Activated T-helper 1 cell treated with anti-CD3 and anti-CD28 coated beads, Interleukin-12 subunit alpha, Interleukin-12 subunit beta, Interleukin-2, Interleukin-4 antibody, amounts not matched to agents 30 ng/mL and 10 ng/mL and 1 ng/mL, durations not matched to agents 14 hours and 24 hours and 36 hours (primary cell): ENCODE results near the gene TBP. TPM values are rescaled to one million over a fixed set of nuclear protein-coding genes. Genes with fewer than 3 reads are reported as not detected.
"Not testable (repeated sequence)": the region's sequence is repeated elsewhere in the genome, so short reads cannot be mapped to it uniquely, and the experiment has no call there.

Experiments
- DNase-seq: peaks from one replicate; pipeline ENCODE4 v3.0.0; 2021; ENCODE audit warnings: low spot score
- H3K27ac Mint-ChIP-seq: one replicate; pipeline ENCODE4 v1.8.0; 2021; ENCODE audit warnings: mild to moderate bottlenecking, mixed read lengths
- H3K27me3 Mint-ChIP-seq: one replicate; pipeline ENCODE4 v1.8.0; 2022; ENCODE audit warnings: mild to moderate bottlenecking, moderate library complexity, mixed read lengths; ENCODE audit not compliant: insufficient read depth
- H3K36me3 Mint-ChIP-seq: one replicate; pipeline ENCODE4 v1.8.0; 2021; ENCODE audit warnings: low read depth, mixed read lengths
- H3K4me1 Mint-ChIP-seq: one replicate; pipeline ENCODE4 v1.8.0; 2021; ENCODE audit warnings: low read depth, mixed read lengths
- H3K4me3 Mint-ChIP-seq: one replicate; pipeline ENCODE4 v1.8.0; 2021; ENCODE audit warnings: mild to moderate bottlenecking, moderate library complexity, mixed read lengths
- H3K9me3 Mint-ChIP-seq: one replicate; pipeline ENCODE4 v1.8.0; 2021; ENCODE audit warnings: mixed read lengths
- intact Hi-C: fragments of 100-400 bp; cut with micrococcal nuclease; formaldehyde crosslinking; loops from one replicate; pipeline ENCODE4 v1.15.1; 2024
- total RNA-seq: library from RNA; stranded (reverse); gene quantifications from 2 replicates; pipeline ENCODE4 v1.2.3, GENCODE V29; 2022

TBP gene
- 27.8 and 29.6 TPM in 2 replicates for total RNA-seq

- DNase-seq = peak; percentile 96
- H3K27ac Mint-ChIP-seq = no peak within 1 kb of the TSS
- peaks cover 34% of the 10 kb centered on the region for H3K4me1 Mint-ChIP-seq
- H3K9me3 Mint-ChIP-seq = no peaks in the 10 kb centered on the region
- H3K4me3 Mint-ChIP-seq = no peak within 1 kb of the TSS
- no peaks in the 10 kb centered on the region for H3K27me3 Mint-ChIP-seq
- H3K36me3 Mint-ChIP-seq = peaks cover 17% of the 10 kb centered on the region
- intact Hi-C loops = loop anchor here (1.0 kb wide), 6 partner anchors 30 to 852 kb away; partner anchors contain the start of genes C6orf120, DYNLT2, ERMARD and FAM120B
Measured at GRCh38 chr6:170554013-170554795, at the start of gene TBP. TSS of gene TBP (plus strand) at chr6:170554369. CDS start at chr6:170557030, 2,661 bp downstream.

DNA sequence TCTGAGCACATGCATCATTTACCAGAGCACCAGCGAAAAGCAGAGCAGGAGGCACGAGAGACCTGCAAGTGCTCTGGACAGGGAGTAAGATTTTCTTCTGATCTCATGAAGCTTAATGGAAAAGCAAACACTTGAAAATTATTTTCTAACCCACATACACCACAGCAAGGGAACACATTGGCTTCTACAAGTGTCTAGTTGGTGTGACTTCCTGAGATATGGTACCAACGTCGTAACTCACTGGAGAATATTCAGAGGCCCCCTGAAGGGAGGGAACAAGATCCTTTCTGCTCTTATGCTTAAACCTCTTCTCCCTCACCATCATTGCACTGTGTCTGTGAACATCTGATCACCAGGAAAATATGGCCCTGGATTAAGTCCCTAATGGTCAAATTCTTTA is 49.7 kb upstream of the TBP start:
- no peak for DNase-seq

DNA sequence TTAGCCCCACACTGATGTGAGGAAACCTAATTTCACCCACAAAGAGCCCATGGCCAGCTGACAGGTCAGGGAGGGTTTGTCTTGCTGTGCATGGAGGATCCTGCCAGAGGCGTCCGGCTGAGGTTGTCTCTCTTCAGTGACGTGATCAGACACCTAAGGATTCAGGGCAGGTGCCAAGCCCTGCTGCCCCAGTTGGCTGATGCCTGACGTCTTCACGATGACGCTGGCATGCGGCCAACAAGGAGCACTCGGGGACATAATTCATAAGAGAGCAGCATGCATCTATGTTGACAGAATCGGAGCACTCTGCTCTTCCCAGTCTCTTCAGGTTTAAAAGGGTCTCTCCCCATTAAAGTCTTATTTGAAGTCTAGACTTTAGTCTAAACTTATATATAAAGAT is 48.9 kb upstream of the TBP start:
- intact Hi-C loops = no loop called here
- H3K27me3 Mint-ChIP-seq = peaks cover 12% of the 10 kb centered on the region
- peaks cover 8% of the 10 kb centered on the region for H3K9me3 Mint-ChIP-seq
- no peaks in the 10 kb centered on the region for H3K36me3 Mint-ChIP-seq
- no peaks in the 10 kb centered on the region for H3K4me1 Mint-ChIP-seq
- no peak overlapping the region for H3K4me3 Mint-ChIP-seq
- no peak for DNase-seq
- no peak overlapping the region for H3K27ac Mint-ChIP-seq

More for the DNA sequence above, 49.7 kb upstream of the TBP start:
- intact Hi-C loops = no loop called here
- Mint-ChIP-seq H3K9me3 (peaks cover 8% of the 10 kb centered on the region), H3K27ac (no peak overlapping the region), H3K36me3 (no peaks in the 10 kb centered on the region), H3K27me3 (peaks cover 14% of the 10 kb centered on the region), H3K4me1 (no peaks in the 10 kb centered on the region), H3K4me3 (no peak overlapping the region)

DNA sequence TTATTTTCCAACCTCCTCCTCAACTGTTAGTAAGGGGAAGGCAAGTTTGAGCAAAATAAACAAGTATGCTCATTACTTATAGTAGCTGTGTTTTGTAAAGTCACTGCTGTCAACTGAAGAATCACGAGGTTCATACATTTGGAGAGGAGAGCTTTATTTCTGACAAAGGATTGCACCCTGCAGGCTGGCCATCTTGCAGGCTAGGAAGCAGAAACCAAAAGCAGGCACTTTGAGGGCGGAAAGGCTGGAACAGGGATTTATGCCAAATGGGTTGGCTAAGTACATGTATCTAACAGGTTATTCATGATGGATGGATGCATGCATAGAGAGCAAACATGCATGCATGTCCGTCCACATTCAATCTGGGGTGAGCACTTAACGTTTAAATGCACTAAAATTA is 47.7 kb upstream of the TBP start:
- H3K36me3 Mint-ChIP-seq = no peaks in the 10 kb centered on the region
- no peak for DNase-seq
- intact Hi-C loops = no loop called here
- peaks cover 12% of the 10 kb centered on the region for H3K27me3 Mint-ChIP-seq
- no peak overlapping the region for H3K4me3 Mint-ChIP-seq
- H3K9me3 Mint-ChIP-seq = no peaks in the 10 kb centered on the region
- no peaks in the 10 kb centered on the region for H3K4me1 Mint-ChIP-seq
- no peak overlapping the region for H3K27ac Mint-ChIP-seq

GRCh38 chr6:170507728-170508127 is 46.4 kb upstream of the TBP start:
- H3K27ac Mint-ChIP-seq, H3K4me3 Mint-ChIP-seq, H3K9me3 Mint-ChIP-seq, H3K4me1 Mint-ChIP-seq, intact Hi-C loops, H3K36me3 Mint-ChIP-seq, DNase-seq: not testable (repeated sequence)
- peaks cover 11% of the 10 kb centered on the region for H3K27me3 Mint-ChIP-seq

- H3K27ac Mint-ChIP-seq, H3K36me3 Mint-ChIP-seq, H3K4me3 Mint-ChIP-seq, H3K4me1 Mint-ChIP-seq, DNase-seq, H3K9me3 Mint-ChIP-seq, intact Hi-C loops: not testable (repeated sequence)
- peaks cover 14% of the 10 kb centered on the region for H3K27me3 Mint-ChIP-seq
Measured at GRCh38 chr6:170508275-170508674, 45.9 kb upstream of the TBP start.

DNA sequence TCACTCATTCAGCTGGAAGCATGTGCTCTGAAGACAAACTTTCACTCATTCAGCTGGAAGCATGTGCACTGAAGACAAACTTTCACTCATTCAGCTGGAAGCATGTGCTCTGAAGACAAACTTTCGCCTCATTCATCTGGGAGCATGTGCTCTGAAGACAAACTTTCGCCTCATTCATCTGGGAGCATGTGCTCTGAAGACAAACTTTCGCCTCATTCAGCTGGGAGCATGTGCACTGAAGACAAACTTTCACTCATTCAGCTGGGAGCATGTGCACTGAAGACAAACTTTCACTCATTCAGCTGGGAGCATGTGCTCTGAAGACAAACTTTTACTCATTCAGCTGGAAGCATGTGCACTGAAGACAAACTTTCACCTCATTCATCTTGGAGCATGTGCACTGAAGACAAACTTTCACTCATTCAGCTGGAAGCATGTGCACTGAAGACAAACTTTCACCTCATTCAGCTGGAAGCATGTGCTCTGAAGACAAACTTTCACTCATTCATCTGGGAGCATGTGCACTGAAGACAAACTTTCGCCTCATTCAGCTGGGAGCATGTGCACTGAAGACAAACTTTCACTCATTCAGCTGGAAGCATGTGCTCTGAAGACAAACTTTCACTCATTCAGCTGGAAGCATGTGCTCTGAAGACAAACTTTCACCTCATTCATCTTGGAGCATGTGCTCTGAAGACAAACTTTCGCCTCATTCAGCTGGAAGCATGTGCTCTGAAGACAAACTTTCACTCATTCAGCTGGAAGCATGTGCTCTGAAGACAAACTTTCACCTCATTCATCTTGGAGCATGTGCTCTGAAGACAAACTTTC is 45.1 kb upstream of the TBP start:
- H3K27ac Mint-ChIP-seq, H3K36me3 Mint-ChIP-seq, intact Hi-C loops, H3K9me3 Mint-ChIP-seq, H3K4me1 Mint-ChIP-seq, H3K4me3 Mint-ChIP-seq, DNase-seq: not testable (repeated sequence)
- H3K27me3 Mint-ChIP-seq = peaks cover 18% of the 10 kb centered on the region

DNA sequence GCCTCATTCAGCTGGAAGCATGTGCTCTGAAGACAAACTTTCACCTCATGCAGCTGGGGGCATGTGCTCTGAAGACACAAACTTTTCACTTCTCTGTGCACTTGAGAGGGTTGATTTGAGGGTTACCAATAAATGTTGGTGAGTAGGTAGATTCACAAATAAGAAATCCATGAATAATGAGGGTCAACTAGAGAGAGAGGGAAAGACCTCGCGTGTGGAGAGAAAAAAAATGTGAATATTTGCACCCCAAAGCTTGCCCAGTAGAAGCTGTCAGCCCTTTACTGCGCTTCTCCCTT is 44.5 kb upstream of the TBP start:
- Mint-ChIP-seq H3K9me3 (no peaks in the 10 kb centered on the region), H3K36me3 (no peaks in the 10 kb centered on the region), H3K27me3 (peaks cover 18% of the 10 kb centered on the region), H3K4me1 (no peaks in the 10 kb centered on the region), H3K27ac (no peak overlapping the region), H3K4me3 (no peak overlapping the region)
- intact Hi-C loops = no loop called here
- DNase-seq = no peak

GRCh38 chr6:170510631-170511030 is 43.5 kb upstream of the TBP start:
- H3K4me3 Mint-ChIP-seq = no peak overlapping the region
- intact Hi-C loops = no loop called here
- no peaks in the 10 kb centered on the region for H3K4me1 Mint-ChIP-seq
- DNase-seq = no peak
- peaks cover 17% of the 10 kb centered on the region for H3K27me3 Mint-ChIP-seq
- no peaks in the 10 kb centered on the region for H3K9me3 Mint-ChIP-seq
- H3K36me3 Mint-ChIP-seq = no peaks in the 10 kb centered on the region
- no peak overlapping the region for H3K27ac Mint-ChIP-seq

DNA sequence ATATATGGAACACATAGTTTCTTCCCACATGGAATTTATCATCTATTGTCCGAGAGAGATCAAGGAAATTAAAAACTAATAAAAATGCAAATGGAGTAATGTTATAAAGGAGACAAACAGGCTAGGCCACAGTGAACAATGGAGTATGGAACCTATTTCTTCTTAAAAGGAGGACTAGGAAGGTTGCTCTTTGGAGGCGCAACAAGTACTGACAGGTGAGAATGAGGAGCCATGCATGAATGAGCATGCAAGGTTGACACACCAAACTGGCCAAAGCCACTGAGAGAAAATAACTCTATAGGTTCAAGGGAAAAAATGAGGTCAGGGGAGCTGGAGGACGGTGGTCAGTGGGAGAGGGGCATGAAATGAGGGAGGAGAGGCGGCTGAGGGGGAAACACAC is 41.9 kb upstream of the TBP start:
- intact Hi-C loops = no loop called here
- Mint-ChIP-seq H3K27me3 (peaks cover 24% of the 10 kb centered on the region), H3K4me1 (no peaks in the 10 kb centered on the region), H3K4me3 (no peak overlapping the region), H3K27ac (no peak overlapping the region), H3K36me3 (no peaks in the 10 kb centered on the region), H3K9me3 (no peaks in the 10 kb centered on the region)
- DNase-seq = no peak

DNA sequence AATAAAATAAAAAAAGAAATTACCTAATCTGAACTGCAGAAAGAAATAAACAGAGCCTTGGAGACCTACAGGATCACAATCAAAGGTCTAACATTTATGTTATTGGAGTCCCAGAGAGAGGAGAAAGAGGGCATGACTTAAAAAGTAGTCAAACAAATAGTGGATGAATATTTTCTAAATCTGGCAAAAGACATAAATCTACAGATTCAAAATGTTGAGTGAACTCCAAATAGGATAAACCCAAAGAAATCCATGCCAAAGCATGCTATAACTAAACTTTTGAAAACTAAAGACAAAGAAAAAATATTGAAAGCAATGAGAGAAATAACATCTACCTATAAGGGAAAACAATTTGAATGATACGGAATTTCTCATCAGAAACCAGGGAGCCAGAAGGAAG is 39.3 kb upstream of the TBP start:
- DNase-seq = no peak
- Mint-ChIP-seq H3K27ac (no peak overlapping the region), H3K4me1 (no peaks in the 10 kb centered on the region), H3K36me3 (no peaks in the 10 kb centered on the region), H3K9me3 (no peaks in the 10 kb centered on the region), H3K4me3 (no peak overlapping the region), H3K27me3 (peaks cover 46% of the 10 kb centered on the region)
- intact Hi-C loops = loop anchor here (5.0 kb wide), 2 partner anchors 208 to 223 kb away; partner anchors contain the start of genes DLL1 and FAM120B

DNA sequence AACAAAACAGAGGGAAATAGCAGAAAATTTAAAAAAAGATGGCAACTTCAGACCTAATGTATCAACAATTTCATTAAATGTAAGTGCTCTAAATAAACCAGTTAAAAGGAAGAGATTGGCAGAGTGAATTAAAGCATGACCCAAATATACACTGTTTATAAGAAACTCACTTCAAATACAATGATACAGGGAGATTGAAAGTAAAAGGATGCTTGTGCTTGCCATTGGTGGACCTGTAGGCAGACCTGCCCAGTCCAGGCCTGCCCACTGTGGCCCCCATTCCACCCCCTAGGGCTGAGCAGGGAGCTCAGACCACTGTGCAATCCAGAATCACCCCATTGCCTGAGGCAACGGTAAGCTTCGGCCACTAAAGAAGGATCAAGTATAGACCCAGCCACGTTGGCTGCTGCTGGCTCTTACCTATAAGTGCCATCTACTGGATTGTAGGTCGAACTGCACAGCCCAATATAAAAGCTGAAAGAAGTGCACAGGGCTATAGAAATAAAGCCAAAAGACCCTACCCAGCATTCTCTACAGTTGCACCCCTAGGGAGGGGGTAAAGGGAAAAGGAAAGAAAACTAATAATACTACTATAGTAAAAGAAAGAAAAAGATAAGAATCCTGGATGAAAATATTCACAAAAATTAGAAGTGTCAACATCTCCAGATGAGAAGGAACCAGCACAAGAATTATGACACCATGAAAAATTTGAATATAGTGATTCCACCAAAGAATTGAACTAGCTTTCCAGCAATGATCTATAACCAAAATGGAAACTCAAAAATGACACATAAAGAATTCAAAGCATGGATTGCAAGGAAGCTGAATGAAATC is 37.2 kb upstream of the TBP start:
- Mint-ChIP-seq H3K4me3 (peak overlapping the region; percentile 43), H3K27me3 (peaks cover 65% of the 10 kb centered on the region), H3K9me3 (no peaks in the 10 kb centered on the region), H3K36me3 (no peaks in the 10 kb centered on the region), H3K4me1 (no peaks in the 10 kb centered on the region), H3K27ac (no peak overlapping the region)
- DNase-seq = peak; percentile 8
- intact Hi-C loops = loop anchor here (1.0 to 5.0 kb wide), 7 partner anchors 210 to 1622 kb away; partner anchors contain the start of genes DLL1 and FAM120B
